CD4-positive, alpha-beta T cell treated with Interleukin-17A for 4 hours (primary cell): ENCODE measurements around the gene LCE1E.

ENCODE experiments used
- DNase-seq: peaks from one replicate; pipeline ENCODE4 v3.0.0-alpha.2; 2020; ENCODE audit warnings: mixed read lengths

The LCE1E gene

GRCh38 chr1:152783095-152783494 is 3.0 kb upstream of the LCE1E start:
- DNase-seq: no peak

GRCh38 chr1:152795686-152796085 is 9.6 kb downstream of the LCE1E start:
- DNase-seq: no peak

GRCh38 chr1:152796421-152796820 is 10.4 kb downstream of the LCE1E start, which contains the start of gene LCE1D:
LCE1D (plus strand) TSS chr1:152796721; CDS start chr1:152797795, 1,074 bp downstream.
- no peak for DNase-seq

- no peak for DNase-seq
Measured at GRCh38 chr1:152801333-152801732, 15.3 kb downstream of the LCE1E start.

- DNase-seq: no peak
Measured at GRCh38 chr1:152806576-152806975, 20.5 kb downstream of the LCE1E start, which contains the start of gene LCE1C. LCE1C (minus strand) TSS chr1:152806651; CDS start chr1:152805478, 1,173 bp downstream.

GRCh38 chr1:152811050-152811449 is 25.0 kb downstream of the LCE1E start:
- no peak for DNase-seq

- no peak for DNase-seq
Measured at GRCh38 chr1:152811671-152812070, 25.6 kb downstream of the LCE1E start, which contains the start of gene LCE1B. LCE1B (plus strand) TSS chr1:152811971; CDS start chr1:152812447, 476 bp downstream.

- no peak for DNase-seq
Measured at GRCh38 chr1:152817309-152817708, 31.3 kb downstream of the LCE1E start.

GRCh38 chr1:152823294-152823693 is 37.2 kb downstream of the LCE1E start:
- no peak for DNase-seq

GRCh38 chr1:152824964-152825363 is 38.9 kb downstream of the LCE1E start:
- DNase-seq: no peak

GRCh38 chr1:152827173-152827572 is 41.1 kb downstream of the LCE1E start, which contains the start of gene LCE1A:
LCE1A (plus strand) TSS chr1:152827473; CDS start chr1:152827473, 0 bp downstream.
- no peak for DNase-seq

GRCh38 chr1:152836870-152837269 is 50.8 kb downstream of the LCE1E start:
- DNase-seq: no peak
